GM10248 (cell line): ENCODE data around the gene ZIM2.

Experiments
- CTCF ChIA-PET: fragments of 300-600 bp; sonication (Branson Sonifier 250); formaldehyde crosslinking; extraction: SDS; loops from one replicate; lab custom pipeline; 2021; ENCODE audit warnings: antibody characterized with exemption; lab: Yijun Ruan, JAX
- POLR2A ChIA-PET: fragments of 350-650 bp; sonication (Branson Sonifier 250); formaldehyde crosslinking; extraction: SDS; loops from one replicate; lab custom pipeline; 2020; ENCODE audit warnings: antibody characterized with exemption; lab: Yijun Ruan, JAX
- DNase-seq: peaks from one replicate; pipeline ENCODE4 v3.0.0; 2012; ENCODE audit errors: extremely low spot score
- TF ChIP-seq, protein P1 (sequence below): IDR thresholded peaks from 2 replicates; pipeline ENCODE4 v1.5.1; 2012; ENCODE audit warnings: mild to moderate bottlenecking, low read depth; ENCODE audit errors: extremely low read depth, missing control alignments, control extremely low read depth

ZIM2 gene

DNA sequence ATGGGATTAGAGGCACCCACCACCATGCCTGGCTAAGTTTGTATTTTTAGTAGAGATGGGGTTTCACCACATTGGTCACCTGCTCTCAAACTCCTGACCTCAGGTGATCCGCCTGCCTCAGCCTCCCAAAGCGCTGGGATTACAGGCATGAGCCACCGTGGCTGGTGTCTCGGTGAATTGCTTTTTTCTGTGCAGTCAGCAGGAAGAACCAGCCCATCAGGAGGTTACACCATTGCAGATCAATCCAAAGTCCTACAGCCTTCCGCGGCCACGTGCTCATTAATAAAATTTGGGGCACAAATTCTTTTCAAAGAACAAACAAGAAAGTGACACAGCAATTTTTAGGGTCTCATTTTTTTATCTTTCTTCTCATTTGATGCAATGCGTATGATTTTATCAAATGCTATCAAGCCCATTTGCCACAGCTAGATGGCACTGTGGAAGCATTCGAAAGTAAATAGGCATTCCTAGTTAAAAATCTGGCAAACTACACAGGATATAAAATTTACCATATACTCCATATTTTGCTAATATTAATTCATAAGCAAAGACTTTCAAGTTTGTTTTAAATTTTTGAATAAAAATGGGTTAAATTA lies 114.6 kb downstream of the ZIM2 start:
- TF ChIP-seq, protein P1, sequence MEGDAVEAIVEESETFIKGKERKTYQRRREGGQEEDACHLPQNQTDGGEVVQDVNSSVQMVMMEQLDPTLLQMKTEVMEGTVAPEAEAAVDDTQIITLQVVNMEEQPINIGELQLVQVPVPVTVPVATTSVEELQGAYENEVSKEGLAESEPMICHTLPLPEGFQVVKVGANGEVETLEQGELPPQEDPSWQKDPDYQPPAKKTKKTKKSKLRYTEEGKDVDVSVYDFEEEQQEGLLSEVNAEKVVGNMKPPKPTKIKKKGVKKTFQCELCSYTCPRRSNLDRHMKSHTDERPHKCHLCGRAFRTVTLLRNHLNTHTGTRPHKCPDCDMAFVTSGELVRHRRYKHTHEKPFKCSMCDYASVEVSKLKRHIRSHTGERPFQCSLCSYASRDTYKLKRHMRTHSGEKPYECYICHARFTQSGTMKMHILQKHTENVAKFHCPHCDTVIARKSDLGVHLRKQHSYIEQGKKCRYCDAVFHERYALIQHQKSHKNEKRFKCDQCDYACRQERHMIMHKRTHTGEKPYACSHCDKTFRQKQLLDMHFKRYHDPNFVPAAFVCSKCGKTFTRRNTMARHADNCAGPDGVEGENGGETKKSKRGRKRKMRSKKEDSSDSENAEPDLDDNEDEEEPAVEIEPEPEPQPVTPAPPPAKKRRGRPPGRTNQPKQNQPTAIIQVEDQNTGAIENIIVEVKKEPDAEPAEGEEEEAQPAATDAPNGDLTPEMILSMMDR: no peak
- DNase-seq: no peak
- ChIA-PET POLR2A (no interaction called here), CTCF (no interaction called here)
